Left lung (tissue), 10 donors: Measurements from ENCODE around the gene MEGF8. TPM values are rescaled to one million over a fixed set of nuclear protein-coding genes. Genes with fewer than 3 reads are reported as not detected.

Source experiments
- ATAC-seq: fragments of 200-7000 bp; cut with Tn5 transposase; one replicate; pipeline ENCODE4 v1.9.1; 2020; ENCODE audit warnings: moderate library complexity
- DNase-seq, 4 donors: peaks; one replicate each; pipeline ENCODE4 v3.0.0-alpha.2; 2013 to 2020
- H3K27ac ChIP-seq, 2 donors: fragments of 200-600 bp; sonication (generic) in 1 of 2; one replicate each; pipeline versions ENCODE4 v1.5.0 to v1.8.0; 2020 to 2021
- H3K27me3 ChIP-seq, 2 donors: fragments of 200-600 bp; sonication (generic) in 1 of 2; one replicate each; pipeline versions ENCODE4 v1.5.0 to v1.8.0; 2020 to 2021
- H3K36me3 ChIP-seq, 2 donors: fragments of 200-600 bp; sonication (generic) in 1 of 2; one replicate each; pipeline versions ENCODE4 v1.5.0 to v1.8.0; 2020 to 2021
- H3K4me1 ChIP-seq, 2 donors: fragments of 200-600 bp; one replicate each; pipeline ENCODE4 v1.8.0; 2021
- H3K4me3 ChIP-seq, 2 donors: fragments of 200-600 bp; sonication (generic) in 1 of 2; one replicate each; pipeline versions ENCODE4 v1.5.0 to v1.8.0; 2020 to 2021; ENCODE audit warnings: mild to moderate bottlenecking in 1 of 2
- H3K9me3 ChIP-seq, 2 donors: fragments of 200-600 bp; sonication (generic) in 1 of 2; one replicate each; pipeline versions ENCODE4 v1.5.0 to v1.8.0; 2020 to 2021
- intact Hi-C, 2 donors: fragments of 100-400 bp; cut with DNase I; formaldehyde crosslinking; loops; one replicate each; pipeline versions ENCODE4 v1.11.2 to v1.14.2; 2022
- polyA plus RNA-seq, 6 donors: library from polyadenylated mRNA; unstranded; fragments of 120-200 nt; gene quantifications; one replicate each; pipeline ENCODE4 v1.2.1, GENCODE V29; 2013; ENCODE audit not compliant: insufficient read length in 6 of 6
- total RNA-seq, 2 donors: library from RNA; stranded (reverse); fragmentation: NEBNext Ultra II Directional; extraction: Animal tissue kit (Norgen Biotek cat#: 25700); gene quantifications; one replicate each; pipeline ENCODE4 v1.2.1, GENCODE V29; 2021
- TF ChIP-seq, protein P1 (sequence below), 2 donors: fragments of 200-600 bp; sonication (generic) in 1 of 2; IDR thresholded peaks; one replicate each; pipeline versions ENCODE4 v1.5.0 to v1.8.0; 2021; ENCODE audit warnings: antibody characterized with exemption in 2 of 2
- donor health status: DM: no; HTN: yes; CAD: no.
- donor health status: DM: no; HTN: no; CAD: no.

Gene MEGF8
- total and polyA plus RNA-seq, 8 donors: 15.7 to 38.9 (median 34.8) TPM

DNA sequence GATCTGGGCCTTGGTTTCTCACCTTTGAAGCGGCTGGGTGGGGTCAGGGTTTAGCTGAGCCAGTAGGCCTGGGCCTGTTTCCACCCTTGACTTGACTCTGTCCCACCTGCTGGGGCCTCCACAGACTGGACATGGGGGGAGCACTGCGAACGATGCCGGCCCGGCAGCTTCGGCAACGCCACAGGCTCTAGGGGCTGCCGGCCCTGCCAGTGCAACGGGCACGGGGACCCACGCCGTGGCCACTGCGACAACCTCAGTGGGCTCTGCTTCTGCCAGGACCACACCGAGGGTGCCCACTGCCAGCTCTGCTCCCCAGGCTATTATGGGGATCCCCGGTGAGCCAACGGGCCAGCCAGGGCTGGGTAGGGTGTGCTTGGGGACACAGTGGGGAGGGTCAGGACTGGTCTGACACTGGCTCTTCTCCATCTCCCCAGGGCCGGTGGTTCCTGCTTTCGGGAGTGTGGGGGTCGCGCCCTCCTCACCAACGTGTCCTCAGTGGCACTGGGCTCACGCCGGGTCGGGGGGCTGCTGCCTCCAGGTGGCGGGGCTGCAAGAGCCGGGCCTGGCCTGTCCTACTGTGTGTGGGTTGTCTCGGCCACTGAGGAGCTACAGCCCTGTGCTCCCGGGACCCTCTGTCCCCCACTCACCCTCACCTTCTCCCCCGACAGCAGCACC lies 28.0 kb downstream of the MEGF8 start:
- no peaks in the 10 kb centered on the region for H3K4me1 ChIP-seq
- no peak for DNase-seq

DNA sequence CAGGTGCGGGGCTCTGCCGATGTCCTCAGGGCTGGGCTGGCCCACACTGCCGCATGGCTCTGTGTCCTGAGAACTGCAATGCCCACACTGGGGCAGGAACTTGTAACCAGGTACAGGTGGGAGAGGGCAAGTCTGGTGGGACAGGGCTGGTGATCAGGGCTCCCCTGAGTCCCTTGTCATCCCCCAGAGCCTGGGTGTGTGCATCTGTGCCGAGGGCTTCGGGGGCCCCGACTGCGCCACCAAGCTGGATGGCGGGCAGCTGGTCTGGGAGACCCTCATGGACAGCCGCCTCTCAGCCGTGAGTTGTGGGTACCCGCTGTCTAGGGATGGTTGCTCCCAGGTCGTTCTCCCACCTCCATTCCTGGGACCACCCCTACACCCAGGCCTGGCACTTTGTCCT lies 30.5 kb downstream of the MEGF8 start:
- Histone ChIP-seq H3K36me3 (peaks cover 0 to 42% of the 10 kb centered on the region in 2 donors), H3K27ac (no peak overlapping the region), H3K27me3 (no peaks in the 10 kb centered on the region), H3K9me3 (no peaks in the 10 kb centered on the region), H3K4me3 (no peak overlapping the region), H3K4me1 (no peaks in the 10 kb centered on the region)
- no peak for DNase-seq
- TF ChIP-seq, protein P1, sequence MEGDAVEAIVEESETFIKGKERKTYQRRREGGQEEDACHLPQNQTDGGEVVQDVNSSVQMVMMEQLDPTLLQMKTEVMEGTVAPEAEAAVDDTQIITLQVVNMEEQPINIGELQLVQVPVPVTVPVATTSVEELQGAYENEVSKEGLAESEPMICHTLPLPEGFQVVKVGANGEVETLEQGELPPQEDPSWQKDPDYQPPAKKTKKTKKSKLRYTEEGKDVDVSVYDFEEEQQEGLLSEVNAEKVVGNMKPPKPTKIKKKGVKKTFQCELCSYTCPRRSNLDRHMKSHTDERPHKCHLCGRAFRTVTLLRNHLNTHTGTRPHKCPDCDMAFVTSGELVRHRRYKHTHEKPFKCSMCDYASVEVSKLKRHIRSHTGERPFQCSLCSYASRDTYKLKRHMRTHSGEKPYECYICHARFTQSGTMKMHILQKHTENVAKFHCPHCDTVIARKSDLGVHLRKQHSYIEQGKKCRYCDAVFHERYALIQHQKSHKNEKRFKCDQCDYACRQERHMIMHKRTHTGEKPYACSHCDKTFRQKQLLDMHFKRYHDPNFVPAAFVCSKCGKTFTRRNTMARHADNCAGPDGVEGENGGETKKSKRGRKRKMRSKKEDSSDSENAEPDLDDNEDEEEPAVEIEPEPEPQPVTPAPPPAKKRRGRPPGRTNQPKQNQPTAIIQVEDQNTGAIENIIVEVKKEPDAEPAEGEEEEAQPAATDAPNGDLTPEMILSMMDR (IDR thresholded peaks at IDR 0.05): no peak
- intact Hi-C loops: no loop called here
- no peak for ATAC-seq

More for the DNA sequence above, 28.0 kb downstream of the MEGF8 start:
- TF ChIP-seq, protein P1 (IDR thresholded peaks at IDR 0.05): no peak
- Histone ChIP-seq H3K36me3 (peaks cover 0 to 44% of the 10 kb centered on the region in 2 donors), H3K27ac (no peak overlapping the region), H3K4me3 (no peak overlapping the region), H3K9me3 (no peaks in the 10 kb centered on the region), H3K27me3 (no peaks in the 10 kb centered on the region)
- no peak for ATAC-seq
- intact Hi-C loops: no loop called here

DNA sequence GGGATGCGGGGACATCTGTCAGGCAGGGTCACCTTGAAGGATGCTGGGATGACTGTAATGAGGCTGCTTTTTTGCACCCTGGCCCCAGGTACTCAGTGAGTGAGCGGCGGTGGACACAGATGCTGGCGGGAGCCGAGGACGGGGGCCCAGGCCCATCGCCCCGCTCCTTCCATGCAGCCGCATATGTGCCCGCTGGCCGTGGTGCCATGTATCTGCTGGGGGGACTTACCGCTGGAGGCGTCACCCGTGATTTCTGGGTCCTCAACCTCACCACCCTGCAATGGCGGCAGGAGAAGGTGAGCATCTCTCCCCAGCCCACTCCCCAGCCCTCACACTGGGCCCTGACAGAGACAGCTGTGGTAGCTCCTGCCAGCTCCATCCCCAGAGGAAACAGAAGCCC lies 31.3 kb downstream of the MEGF8 start:
- Histone ChIP-seq H3K4me1 (no peaks in the 10 kb centered on the region), H3K27ac (no peak overlapping the region), H3K9me3 (no peaks in the 10 kb centered on the region), H3K27me3 (no peaks in the 10 kb centered on the region), H3K4me3 (no peak overlapping the region), H3K36me3 (peaks cover 0 to 42% of the 10 kb centered on the region in 2 donors)
- ATAC-seq (no peak), DNase-seq (no peak)
- TF ChIP-seq, protein P1 (IDR thresholded peaks at IDR 0.05): no peak
- intact Hi-C loops: no loop called here

DNA sequence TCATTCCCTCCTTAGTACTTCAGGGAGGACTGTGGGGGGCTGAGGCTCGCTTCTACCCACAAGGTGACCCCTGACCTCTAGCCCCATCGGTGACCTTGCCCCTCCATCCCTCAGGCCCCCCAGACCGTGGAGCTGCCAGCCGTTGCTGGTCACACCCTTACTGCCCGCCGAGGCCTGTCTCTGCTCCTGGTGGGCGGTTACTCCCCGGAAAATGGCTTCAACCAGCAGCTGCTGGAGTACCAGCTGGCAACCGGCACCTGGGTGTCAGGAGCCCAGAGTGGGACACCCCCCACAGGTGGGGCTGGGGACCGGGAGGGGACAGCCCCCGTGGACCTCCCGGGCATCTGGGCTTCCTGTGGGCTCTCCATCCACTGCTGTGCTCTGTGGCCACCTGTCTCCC lies 31.9 kb downstream of the MEGF8 start:
- Histone ChIP-seq H3K9me3 (no peaks in the 10 kb centered on the region), H3K27me3 (no peaks in the 10 kb centered on the region), H3K36me3 (peaks cover 0 to 42% of the 10 kb centered on the region in 2 donors), H3K27ac (no peak overlapping the region), H3K4me1 (no peaks in the 10 kb centered on the region), H3K4me3 (no peak overlapping the region)
- DNase-seq: no peak
- no peak for ATAC-seq
- intact Hi-C loops: no loop called here
- TF ChIP-seq, protein P1 (IDR thresholded peaks at IDR 0.05): no peak

DNA sequence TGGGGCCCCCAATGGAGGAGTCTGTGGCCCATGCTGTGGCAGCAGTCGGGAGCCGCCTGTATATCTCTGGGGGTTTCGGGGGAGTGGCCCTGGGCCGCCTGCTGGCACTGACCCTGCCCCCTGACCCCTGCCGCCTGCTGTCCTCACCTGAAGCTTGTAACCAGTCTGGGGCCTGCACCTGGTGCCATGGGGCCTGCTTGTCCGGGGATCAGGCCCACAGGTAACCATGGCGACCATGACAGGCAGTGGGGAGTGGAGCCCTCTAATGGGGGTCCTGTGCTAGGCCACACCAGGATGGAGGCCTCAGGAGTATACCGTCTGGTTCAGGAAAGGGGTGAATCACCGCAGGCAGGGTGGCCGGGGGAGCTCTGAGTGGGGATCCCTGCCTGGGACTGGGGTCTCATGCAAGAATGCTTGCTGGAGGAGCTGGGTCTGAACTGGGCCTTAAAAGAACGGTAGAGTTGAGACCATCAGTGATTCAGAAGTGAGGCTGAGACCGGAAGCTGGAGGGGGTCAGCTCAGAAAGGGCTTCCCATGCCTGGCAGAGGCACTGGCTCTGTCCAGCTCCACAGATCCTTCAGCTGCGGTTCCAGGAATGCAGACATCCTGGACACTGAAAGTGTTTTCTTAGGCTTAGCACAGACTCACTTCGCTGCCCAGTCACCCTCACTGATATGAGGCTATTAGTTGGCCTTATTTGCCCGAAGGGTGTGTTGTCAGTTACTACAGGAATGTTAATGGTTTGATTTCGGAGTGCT lies 35.5 kb downstream of the MEGF8 start:
- TF ChIP-seq, protein P1 (IDR thresholded peaks at IDR 0.05): no peak

More for the DNA sequence above, 35.5 kb downstream of the MEGF8 start:
- Histone ChIP-seq H3K4me3 (no peak overlapping the region), H3K4me1 (no peaks in the 10 kb centered on the region), H3K9me3 (peaks cover 0 to 7% of the 10 kb centered on the region in 2 donors), H3K27me3 (no peaks in the 10 kb centered on the region), H3K27ac (no peak overlapping the region), H3K36me3 (peaks cover 0 to 39% of the 10 kb centered on the region in 2 donors)
- DNase-seq (no peak), ATAC-seq (no peak)
- intact Hi-C loops: no loop called here
